Keratinocyte (primary cell): Measurements from ENCODE around the gene TERB1. TPM values are rescaled to one million over a fixed set of nuclear protein-coding genes. Genes with fewer than 3 reads are reported as not detected.

Experiments used
- DNase-seq: peaks from one replicate; pipeline ENCODE4 v3.0.0-alpha.2; 2011; ENCODE audit warnings: low read depth, missing footprints, low spot score
- FAIRE-seq: peaks from 2 replicates; lab custom pipeline; 2011; peaks lifted over from hg19 to GRCh38; lab: Jason Lieb, UNC
- H2AFZ ChIP-seq: 2 replicates; pipeline ENCODE4 v1.6.0; 2012; ENCODE audit warnings: low read length, control low read depth, inconsistent platforms; ENCODE audit not compliant: control insufficient read depth
- H3K27ac ChIP-seq: 2 replicates; pipeline ENCODE4 v1.5.1; 2011; ENCODE audit warnings: low read length; ENCODE audit not compliant: control insufficient read depth, insufficient read depth
- H3K27me3 ChIP-seq: 3 replicates; pipeline ENCODE4 v1.6.0; 2011; ENCODE audit warnings: low read length; ENCODE audit not compliant: control insufficient read depth, insufficient read depth; ENCODE audit errors: extremely low read depth
- H3K36me3 ChIP-seq, 2 experiments: 2 replicates in 1 of 2; 3 replicates in 1 of 2; pipeline ENCODE4 v1.5.1; 2011; ENCODE audit warnings: low read length in 2 of 2, mild to moderate bottlenecking in 1 of 2; ENCODE audit not compliant: control insufficient read depth in 2 of 2, insufficient read depth in 2 of 2; ENCODE audit errors: extremely low read depth in 1 of 2
- H3K4me1 ChIP-seq: 3 replicates; pipeline ENCODE4 v1.5.1; 2011; ENCODE audit warnings: low read length; ENCODE audit not compliant: control insufficient read depth, insufficient read depth; ENCODE audit errors: extremely low read depth
- H3K4me2 ChIP-seq: 3 replicates; pipeline ENCODE4 v1.6.0; 2011; ENCODE audit warnings: low read depth, low read length; ENCODE audit not compliant: control insufficient read depth, insufficient read depth; ENCODE audit errors: extremely low read depth
- H3K4me3 ChIP-seq, 3 experiments: fragments of 200-600 bp in 1 of 3; sonication (generic) in 1 of 3; 2 replicates in 2 of 3; 3 replicates in 1 of 3; pipeline ENCODE4 v1.5.1; 2011 to 2016; ENCODE audit warnings: low read length in 3 of 3, mild to moderate bottlenecking in 3 of 3, control low read depth in 2 of 3, inconsistent platforms in 1 of 3, low read depth in 1 of 3, mixed read lengths in 1 of 3, mixed run types in 1 of 3, moderate library complexity in 1 of 3; ENCODE audit not compliant: control insufficient read depth in 2 of 3, insufficient read depth in 2 of 3; ENCODE audit errors: extremely low read depth in 1 of 3
- H3K79me2 ChIP-seq: 2 replicates; pipeline ENCODE4 v1.6.0; 2012; ENCODE audit warnings: low read length; ENCODE audit not compliant: control insufficient read depth, insufficient read depth
- H3K9ac ChIP-seq: 3 replicates; pipeline ENCODE4 v1.6.0; 2011; ENCODE audit warnings: low read length; ENCODE audit not compliant: control insufficient read depth, insufficient read depth; ENCODE audit errors: extremely low read depth
- H3K9me1 ChIP-seq: 3 replicates; pipeline ENCODE4 v1.6.0; 2011; ENCODE audit warnings: low read length; ENCODE audit not compliant: control insufficient read depth, insufficient read depth; ENCODE audit errors: extremely low read depth
- H3K9me3 ChIP-seq: 2 replicates; pipeline ENCODE4 v1.5.1; 2012; ENCODE audit warnings: low read depth, low read length; ENCODE audit not compliant: control insufficient read depth
- H4K20me1 ChIP-seq: 3 replicates; pipeline ENCODE4 v1.6.0; 2011; ENCODE audit warnings: low read length; ENCODE audit not compliant: control insufficient read depth, insufficient read depth; ENCODE audit errors: extremely low read depth
- CTCF ChIP-seq, 3 experiments: IDR thresholded peaks in 1 of 3; conservative IDR thresholded peaks in 1 of 3; optimal IDR thresholded peaks in 1 of 3; 2 replicates in 2 of 3; 3 replicates in 1 of 3; pipeline versions ENCODE3 to v1.5.1; 2011; ENCODE audit warnings: low read length in 3 of 3, mild to moderate bottlenecking in 3 of 3, moderate library complexity in 2 of 3, control low read depth in 1 of 3, inconsistent platforms in 1 of 3; ENCODE audit not compliant: insufficient read depth in 2 of 3; ENCODE audit errors: extremely low read depth in 1 of 3
- EZH2 ChIP-seq: IDR thresholded peaks from one replicate; pipeline ENCODE4 v1.6.1; 2012; ENCODE audit warnings: inconsistent platforms, mild to moderate bottlenecking, low read length, moderate library complexity
- dilution Hi-C: fragments of 300-500 bp; cut with MboI; formaldehyde crosslinking; loops from one replicate; pipeline ENCODE4 v1.7.0; 2020; ENCODE audit warnings: low sequenced_read_pairs; ENCODE audit not compliant: extremely low pct_ligation_motif_present
- polyA plus RNA-seq, 5 experiments: library from polyadenylated mRNA; depleted of rRNA in 3 of 5; stranded (reverse) in 3 of 5; stranded (forward) in 1 of 5; unstranded in 1 of 5; fragments of >200 nt; gene quantifications; 1 replicate in 1 of 5; 2 replicates in 3 of 5; 3 replicates in 1 of 5; pipeline versions ENCODE4 v1.2.1 to v1.2.3, GENCODE V29; 2011 to 2012; ENCODE audit warnings: missing spikeins in 2 of 5, low read depth in 1 of 5, low replicate concordance in 1 of 5

The TERB1 gene
- polyA plus RNA-seq, 1 donor (not counting 4 experiments of a cell fraction or from before 2014, with no cell fraction given), result 0.22 TPM

- no peaks in the 10 kb centered on the region for H3K79me2 ChIP-seq
- H3K9ac ChIP-seq, result no peak overlapping the region
- peaks cover 16 to 18% of the 10 kb centered on the region in 2 experiments for H3K36me3 ChIP-seq
- H3K9me1 ChIP-seq, result no peaks in the 10 kb centered on the region
- FAIRE-seq (peak; percentile 53), DNase-seq (no peak)
- no peaks in the 10 kb centered on the region for H3K9me3 ChIP-seq
- TF ChIP-seq CTCF (optimal IDR thresholded peaks at IDR 0.05 in 1 of 3, IDR thresholded peaks at IDR 0.05 in 1 of 3, conservative IDR thresholded peaks at IDR 0.05 in 1 of 3; ENCODE audit: extremely low read depth in 1 of 3, insufficient read depth in 2 of 3, low read length in 3 of 3) (no peak), EZH2 (no peak)
- H3K27ac ChIP-seq, result no peak overlapping the region
- H3K4me3 ChIP-seq, result no peak overlapping the region
- peaks cover 19% of the 10 kb centered on the region for H3K4me1 ChIP-seq
- H3K27me3 ChIP-seq, result no peaks in the 10 kb centered on the region
- dilution Hi-C loops, result no loop called here
- no peaks in the 10 kb centered on the region for H4K20me1 ChIP-seq
- H2AFZ ChIP-seq, result no peak overlapping the region
- no peak overlapping the region for H3K4me2 ChIP-seq
These were observed 80.6 kb downstream of the TERB1 start for GRCh38 chr16:66720766-66721165.

GRCh38 chr16:66719246-66719645 lies 82.1 kb downstream of the TERB1 start:
- Histone ChIP-seq H4K20me1 (no peaks in the 10 kb centered on the region), H3K4me1 (peaks cover 30% of the 10 kb centered on the region), H3K9me1 (peaks cover 3% of the 10 kb centered on the region), H3K9me3 (no peaks in the 10 kb centered on the region), H3K27me3 (no peaks in the 10 kb centered on the region), H3K79me2 (no peaks in the 10 kb centered on the region), H3K36me3 (peaks cover 9 to 12% of the 10 kb centered on the region in 2 experiments), H3K27ac (no peak overlapping the region), H3K4me3 (no peak overlapping the region), H2AFZ (no peak overlapping the region), H3K4me2 (no peak overlapping the region), H3K9ac (no peak overlapping the region)
- DNase-seq, result no peak
- peak; percentile 44 for FAIRE-seq
- dilution Hi-C loops, result no loop called here
- TF ChIP-seq CTCF (optimal IDR thresholded peaks at IDR 0.05 in 1 of 3, IDR thresholded peaks at IDR 0.05 in 1 of 3, conservative IDR thresholded peaks at IDR 0.05 in 1 of 3; ENCODE audit: extremely low read depth in 1 of 3, insufficient read depth in 2 of 3, low read length in 3 of 3), result no peak
- no peak for TF ChIP-seq EZH2
